VCaP (cell line): ENCODE measurements around the gene MYL5.

Source experiments
- H3K27ac ChIP-seq: fragments of 450-650 bp; 2 replicates; pipeline ENCODE4 v1.5.1; 2017
- CTCF ChIP-seq: fragments of 450-650 bp; conservative IDR thresholded peaks from 2 replicates; pipeline ENCODE4 v1.5.1; 2017; ENCODE audit warnings: mild to moderate bottlenecking, moderate library complexity

MYL5 gene

GRCh38 chr4:661881-662761 is 12.2 kb upstream of the MYL5 start:
- no peak overlapping the region for H3K27ac ChIP-seq
- TF ChIP-seq CTCF, result no peak

- no peak overlapping the region for H3K27ac ChIP-seq
- no peak for TF ChIP-seq CTCF
Observed at GRCh38 chr4:663046-663437, 11.3 kb upstream of the MYL5 start.

- H3K27ac ChIP-seq, result no peak overlapping the region
- no peak for TF ChIP-seq CTCF
Observed at GRCh38 chr4:663438-664428, 10.6 kb upstream of the MYL5 start.

- no peak overlapping the region for H3K27ac ChIP-seq
- TF ChIP-seq CTCF, result no peak
Observed at GRCh38 chr4:664713-665231, 9.6 kb upstream of the MYL5 start.

GRCh38 chr4:665381-665750 is 9.0 kb upstream of the MYL5 start:
- no peak overlapping the region for H3K27ac ChIP-seq
- no peak for TF ChIP-seq CTCF

GRCh38 chr4:665751-666435 is 8.4 kb upstream of the MYL5 start:
- no peak for TF ChIP-seq CTCF
- H3K27ac ChIP-seq, result no peak overlapping the region
